GM12878 (cell line): ENCODE measurements around the gene PLEKHG2. TPM values are rescaled to one million over a fixed set of nuclear protein-coding genes. Genes with fewer than 3 reads are reported as not detected.
A peak's percentile ranks its signal among the peaks of the same experiment; 100 is the strongest.

ENCODE experiments used
- CBX5 ChIP-seq: sonication (generic); IDR thresholded peaks from 2 replicates; pipeline ENCODE4 v1.6.1; 2016; ENCODE audit warnings: low read depth, moderate library complexity, mild to moderate bottlenecking, inconsistent platforms
- CHD1 ChIP-seq: IDR thresholded peaks from 2 replicates; pipeline ENCODE4 v1.6.1; 2012; ENCODE audit warnings: low read depth, low read length, improper control_type of control experiment
- ETV6 ChIP-seq, 2 experiments: fragments of 450-650 bp in 1 of 2; IDR thresholded peaks in 1 of 2; conservative IDR thresholded peaks in 1 of 2; 2 replicates each; pipeline ENCODE4 v1.6.1; 2014; ENCODE audit warnings: antibody characterized with exemption in 1 of 2, borderline replicate concordance in 1 of 2, low read depth in 1 of 2, mild to moderate bottlenecking in 1 of 2, moderate library complexity in 1 of 2
- GATAD2B ChIP-seq: fragments of 450-650 bp; conservative IDR thresholded peaks from 2 replicates; pipeline ENCODE4 v1.6.1; 2017; ENCODE audit warnings: low read depth, mild to moderate bottlenecking, moderate library complexity
- HDAC6 ChIP-seq: fragments of 200-600 bp; sonication (generic); IDR thresholded peaks from one replicate; pipeline ENCODE4 v1.8.0; 2017; ENCODE audit warnings: antibody characterized with exemption; ENCODE audit not compliant: unreplicated experiment
- IKZF1 ChIP-seq: fragments of 450-650 bp; conservative IDR thresholded peaks from 2 replicates; pipeline ENCODE4 v1.6.1; 2017; ENCODE audit warnings: antibody characterized with exemption, mild to moderate bottlenecking
- NFYB ChIP-seq: IDR thresholded peaks from 2 replicates; pipeline ENCODE4 v1.6.1; 2011; ENCODE audit warnings: low read depth, mild to moderate bottlenecking, low read length, improper control_type of control experiment, moderate library complexity; ENCODE audit not compliant: insufficient read depth
- PAX8 ChIP-seq: fragments of 450-650 bp; IDR thresholded peaks from 2 replicates; pipeline ENCODE4 v1.6.1; 2017; ENCODE audit warnings: mild to moderate bottlenecking, moderate library complexity
- PML ChIP-seq: IDR thresholded peaks from 2 replicates; pipeline ENCODE4 v1.6.1; 2012; ENCODE audit warnings: low read length, inconsistent platforms
- POLR2A ChIP-seq: IDR thresholded peaks from 2 replicates; pipeline ENCODE4 v1.6.1; 2011; ENCODE audit warnings: low read depth, mild to moderate bottlenecking, low read length
- POLR2AphosphoS5 ChIP-seq: IDR thresholded peaks from 2 replicates; pipeline ENCODE4 v1.6.1; 2011; ENCODE audit warnings: mild to moderate bottlenecking, low read length, inconsistent platforms
- YBX1 ChIP-seq: fragments of 450-650 bp; IDR thresholded peaks from 2 replicates; pipeline ENCODE4 v1.6.1; 2016; ENCODE audit warnings: antibody characterized with exemption
- ZNF274 ChIP-seq: IDR thresholded peaks from one replicate; pipeline ENCODE4 v1.8.0; 2011; ENCODE audit not compliant: insufficient read length, insufficient read depth
- ZSCAN29 ChIP-seq: fragments of 450-650 bp; IDR thresholded peaks from 2 replicates; pipeline ENCODE4 v1.6.1; 2017; ENCODE audit warnings: mild to moderate bottlenecking, moderate library complexity
- polyA plus RNA-seq, 11 experiments: library from polyadenylated mRNA; depleted of rRNA in 4 of 11; unstranded in 6 of 11; stranded (reverse) in 5 of 11; fragments of >200 nt; fragmentation: Nextera tagmentation in 4 of 11; fragmentation: Illumina TruSeq in 1 of 11; extraction: Ambion mirVana in 4 of 11; extraction: Trizol in 1 of 11; gene quantifications; 1 replicate in 1 of 11; 2 replicates in 10 of 11; pipeline versions ENCODE4 v1.2.1 to v1.2.3, GENCODE V29; 2011 to 2016; ENCODE audit warnings: inconsistent platforms in 2 of 11, missing spikeins in 2 of 11, low read depth in 1 of 11
- total RNA-seq, 4 experiments: library from RNA; depleted of rRNA in 3 of 4; stranded (reverse); fragments of >200 nt in 3 of 4; fragmentation: Illumina TruSeq in 1 of 4; extraction: Trizol in 1 of 4; gene quantifications; 2 replicates each; pipeline versions ENCODE4 v1.2.1 to v1.2.3, GENCODE V29; 2013 to 2021
- TF ChIP-seq, protein P1 (sequence below): fragments of 450-650 bp; IDR thresholded peaks from 2 replicates; pipeline ENCODE4 v1.6.1; 2017; ENCODE audit warnings: low read depth, mild to moderate bottlenecking, moderate library complexity
- TF ChIP-seq, protein P2 (sequence below): IDR thresholded peaks from 2 replicates; pipeline ENCODE4 v1.6.1; 2011; ENCODE audit warnings: borderline replicate concordance, low read depth, mild to moderate bottlenecking, moderate library complexity, mixed read lengths, low read length; ENCODE audit not compliant: insufficient read depth; ENCODE audit errors: extremely low read length
- TF ChIP-seq, protein P3 (sequence below): fragments of 450-650 bp; IDR thresholded peaks from 2 replicates; pipeline ENCODE4 v1.6.1; 2018; ENCODE audit warnings: borderline replicate concordance, mild to moderate bottlenecking; ENCODE audit not compliant: partially characterized antibody
- TF ChIP-seq, protein P4 (sequence below): fragments of 450-650 bp; IDR thresholded peaks from 2 replicates; pipeline ENCODE4 v1.6.1; 2016; ENCODE audit warnings: mild to moderate bottlenecking
- TF ChIP-seq, protein P5 (sequence below): IDR thresholded peaks from 2 replicates; pipeline ENCODE4 v1.6.1; 2012; ENCODE audit warnings: low read depth, low read length, improper control_type of control experiment
- TF ChIP-seq, protein P6 (sequence below): fragments of 450-650 bp; formaldehyde crosslinking; IDR thresholded peaks from 2 replicates; pipeline ENCODE4 v1.5.0; 2022; ENCODE audit warnings: mild to moderate bottlenecking, missing genetic modification characterization

PLEKHG2 gene
- total and polyA plus RNA-seq, 10 of the 15 experiments (the other 5 are each of a cell fraction or from before 2014, with no cell fraction given) = 3.0 to 62.5 (median 17.2) TPM

DNA sequence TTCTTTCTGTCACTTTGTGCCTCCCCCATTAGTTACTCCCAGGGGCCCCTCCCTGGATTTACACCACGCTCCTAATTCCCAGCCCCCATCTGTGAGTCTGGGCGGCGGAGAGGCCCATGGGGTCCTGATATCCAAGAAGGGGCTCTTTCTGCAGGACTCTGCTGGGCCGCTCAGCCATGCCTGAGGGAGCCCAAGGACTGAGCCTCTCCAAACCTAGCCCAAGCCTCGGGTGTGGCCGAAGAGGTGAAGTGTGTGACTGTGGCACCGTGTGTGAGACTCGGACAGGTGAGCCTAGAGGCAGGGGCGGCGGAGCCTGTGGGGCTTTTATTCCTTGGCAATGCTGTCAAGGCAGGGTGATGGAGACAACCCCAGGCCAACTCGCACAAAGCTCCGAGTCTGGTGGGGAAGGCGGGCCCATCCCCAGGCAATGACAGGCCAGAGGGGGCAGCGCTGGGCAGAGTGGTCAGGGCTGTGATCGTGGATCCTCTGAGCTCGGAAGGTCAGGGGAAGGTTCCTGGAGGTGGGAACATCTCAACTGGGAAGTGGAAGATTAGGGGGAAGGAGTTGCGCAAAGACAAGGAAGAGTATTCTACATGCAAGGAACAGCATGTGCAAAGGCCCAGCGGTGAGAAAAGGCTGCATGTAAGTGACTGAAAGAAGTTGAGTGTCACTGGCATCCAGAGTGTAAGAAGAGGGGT, 1.6 kb downstream of the PLEKHG2 start (continued):
- TF ChIP-seq, protein P1, sequence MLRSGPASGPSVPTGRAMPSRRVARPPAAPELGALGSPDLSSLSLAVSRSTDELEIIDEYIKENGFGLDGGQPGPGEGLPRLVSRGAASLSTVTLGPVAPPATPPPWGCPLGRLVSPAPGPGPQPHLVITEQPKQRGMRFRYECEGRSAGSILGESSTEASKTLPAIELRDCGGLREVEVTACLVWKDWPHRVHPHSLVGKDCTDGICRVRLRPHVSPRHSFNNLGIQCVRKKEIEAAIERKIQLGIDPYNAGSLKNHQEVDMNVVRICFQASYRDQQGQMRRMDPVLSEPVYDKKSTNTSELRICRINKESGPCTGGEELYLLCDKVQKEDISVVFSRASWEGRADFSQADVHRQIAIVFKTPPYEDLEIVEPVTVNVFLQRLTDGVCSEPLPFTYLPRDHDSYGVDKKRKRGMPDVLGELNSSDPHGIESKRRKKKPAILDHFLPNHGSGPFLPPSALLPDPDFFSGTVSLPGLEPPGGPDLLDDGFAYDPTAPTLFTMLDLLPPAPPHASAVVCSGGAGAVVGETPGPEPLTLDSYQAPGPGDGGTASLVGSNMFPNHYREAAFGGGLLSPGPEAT = 0 out of 2 replicates have a peak, but pooled peaks have one; percentile 8
- TF ChIP-seq POLR2AphosphoS5 = no peak
- TF ChIP-seq, protein P2, sequence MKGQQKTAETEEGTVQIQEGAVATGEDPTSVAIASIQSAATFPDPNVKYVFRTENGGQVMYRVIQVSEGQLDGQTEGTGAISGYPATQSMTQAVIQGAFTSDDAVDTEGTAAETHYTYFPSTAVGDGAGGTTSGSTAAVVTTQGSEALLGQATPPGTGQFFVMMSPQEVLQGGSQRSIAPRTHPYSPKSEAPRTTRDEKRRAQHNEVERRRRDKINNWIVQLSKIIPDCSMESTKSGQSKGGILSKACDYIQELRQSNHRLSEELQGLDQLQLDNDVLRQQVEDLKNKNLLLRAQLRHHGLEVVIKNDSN = no peak
- no peak for TF ChIP-seq YBX1
- TF ChIP-seq, protein P3, sequence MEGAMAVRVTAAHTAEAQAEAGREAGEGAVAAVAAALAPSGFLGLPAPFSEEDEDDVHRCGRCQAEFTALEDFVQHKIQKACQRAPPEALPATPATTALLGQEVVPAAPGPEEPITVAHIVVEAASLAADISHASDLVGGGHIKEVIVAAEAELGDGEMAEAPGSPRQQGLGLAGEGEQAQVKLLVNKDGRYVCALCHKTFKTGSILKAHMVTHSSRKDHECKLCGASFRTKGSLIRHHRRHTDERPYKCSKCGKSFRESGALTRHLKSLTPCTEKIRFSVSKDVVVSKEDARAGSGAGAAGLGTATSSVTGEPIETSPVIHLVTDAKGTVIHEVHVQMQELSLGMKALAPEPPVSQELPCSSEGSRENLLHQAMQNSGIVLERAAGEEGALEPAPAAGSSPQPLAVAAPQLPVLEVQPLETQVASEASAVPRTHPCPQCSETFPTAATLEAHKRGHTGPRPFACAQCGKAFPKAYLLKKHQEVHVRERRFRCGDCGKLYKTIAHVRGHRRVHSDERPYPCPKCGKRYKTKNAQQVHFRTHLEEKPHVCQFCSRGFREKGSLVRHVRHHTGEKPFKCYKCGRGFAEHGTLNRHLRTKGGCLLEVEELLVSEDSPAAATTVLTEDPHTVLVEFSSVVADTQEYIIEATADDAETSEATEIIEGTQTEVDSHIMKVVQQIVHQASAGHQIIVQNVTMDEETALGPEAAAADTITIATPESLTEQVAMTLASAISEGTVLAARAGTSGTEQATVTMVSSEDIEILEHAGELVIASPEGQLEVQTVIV = no peak
- TF ChIP-seq ETV6 (conservative IDR thresholded peaks at IDR 0.05 in 1 of 2, IDR thresholded peaks at IDR 0.05 in 1 of 2; ENCODE audit: borderline replicate concordance in 1 of 2, low read depth in 1 of 2) = no peak
- no peak for TF ChIP-seq ZSCAN29
- no peak for TF ChIP-seq CHD1
- no peak for TF ChIP-seq PML
- TF ChIP-seq GATAD2B = 0 out of 2 replicates have a peak, but pooled peaks have one; percentile 12
- no peak for TF ChIP-seq HDAC6
- TF ChIP-seq IKZF1 = 0 out of 2 replicates have a peak, but pooled peaks have one; percentile 20
- TF ChIP-seq, protein P4, sequence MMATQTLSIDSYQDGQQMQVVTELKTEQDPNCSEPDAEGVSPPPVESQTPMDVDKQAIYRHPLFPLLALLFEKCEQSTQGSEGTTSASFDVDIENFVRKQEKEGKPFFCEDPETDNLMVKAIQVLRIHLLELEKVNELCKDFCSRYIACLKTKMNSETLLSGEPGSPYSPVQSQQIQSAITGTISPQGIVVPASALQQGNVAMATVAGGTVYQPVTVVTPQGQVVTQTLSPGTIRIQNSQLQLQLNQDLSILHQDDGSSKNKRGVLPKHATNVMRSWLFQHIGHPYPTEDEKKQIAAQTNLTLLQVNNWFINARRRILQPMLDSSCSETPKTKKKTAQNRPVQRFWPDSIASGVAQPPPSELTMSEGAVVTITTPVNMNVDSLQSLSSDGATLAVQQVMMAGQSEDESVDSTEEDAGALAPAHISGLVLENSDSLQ = no peak
- 0 out of 2 replicates have a peak, but pooled peaks have one; percentile 11 for TF ChIP-seq POLR2A
- TF ChIP-seq CBX5 = no peak
- TF ChIP-seq, protein P5, sequence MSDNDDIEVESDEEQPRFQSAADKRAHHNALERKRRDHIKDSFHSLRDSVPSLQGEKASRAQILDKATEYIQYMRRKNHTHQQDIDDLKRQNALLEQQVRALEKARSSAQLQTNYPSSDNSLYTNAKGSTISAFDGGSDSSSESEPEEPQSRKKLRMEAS = no peak
- no peak for TF ChIP-seq ZNF274
- no peak for TF ChIP-seq NFYB
- no peak for TF ChIP-seq PAX8
- TF ChIP-seq, protein P6, sequence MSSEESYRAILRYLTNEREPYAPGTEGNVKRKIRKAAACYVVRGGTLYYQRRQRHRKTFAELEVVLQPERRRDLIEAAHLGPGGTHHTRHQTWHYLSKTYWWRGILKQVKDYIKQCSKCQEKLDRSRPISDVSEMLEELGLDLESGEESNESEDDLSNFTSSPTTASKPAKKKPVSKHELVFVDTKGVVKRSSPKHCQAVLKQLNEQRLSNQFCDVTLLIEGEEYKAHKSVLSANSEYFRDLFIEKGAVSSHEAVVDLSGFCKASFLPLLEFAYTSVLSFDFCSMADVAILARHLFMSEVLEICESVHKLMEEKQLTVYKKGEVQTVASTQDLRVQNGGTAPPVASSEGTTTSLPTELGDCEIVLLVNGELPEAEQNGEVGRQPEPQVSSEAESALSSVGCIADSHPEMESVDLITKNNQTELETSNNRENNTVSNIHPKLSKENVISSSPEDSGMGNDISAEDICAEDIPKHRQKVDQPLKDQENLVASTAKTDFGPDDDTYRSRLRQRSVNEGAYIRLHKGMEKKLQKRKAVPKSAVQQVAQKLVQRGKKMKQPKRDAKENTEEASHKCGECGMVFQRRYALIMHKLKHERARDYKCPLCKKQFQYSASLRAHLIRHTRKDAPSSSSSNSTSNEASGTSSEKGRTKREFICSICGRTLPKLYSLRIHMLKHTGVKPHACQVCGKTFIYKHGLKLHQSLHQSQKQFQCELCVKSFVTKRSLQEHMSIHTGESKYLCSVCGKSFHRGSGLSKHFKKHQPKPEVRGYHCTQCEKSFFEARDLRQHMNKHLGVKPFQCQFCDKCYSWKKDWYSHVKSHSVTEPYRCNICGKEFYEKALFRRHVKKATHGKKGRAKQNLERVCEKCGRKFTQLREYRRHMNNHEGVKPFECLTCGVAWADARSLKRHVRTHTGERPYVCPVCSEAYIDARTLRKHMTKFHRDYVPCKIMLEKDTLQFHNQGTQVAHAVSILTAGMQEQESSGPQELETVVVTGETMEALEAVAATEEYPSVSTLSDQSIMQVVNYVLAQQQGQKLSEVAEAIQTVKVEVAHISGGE (CRISPR knock-in tag) = no peak
